ENCODE data around the gene ZNF469.
A peak's percentile ranks its signal among the peaks of the same experiment; 100 is the strongest.

ZNF469 gene

GRCh38 chr16:88367560-88367959 is 15.2 kb upstream of the ZNF469 start:
- Histone ChIP-seq H3K36me3 (no peaks in the 10 kb centered on the region), H3K27ac (no peak overlapping the region), H3K4me1 (no peaks in the 10 kb centered on the region), H3K4me2 (no peak overlapping the region), H3K27me3 (no peaks in the 10 kb centered on the region; the same call in 1 of the 2 replicates), H3K9ac (no peak overlapping the region), H4K20me1 (no peaks in the 10 kb centered on the region), H3K9me3 (peaks cover 22% of the 10 kb centered on the region), H3K4me3 (no peak overlapping the region)
- no peak for TF ChIP-seq Cebpa-rat (IDR thresholded peaks at IDR 0.05)

DNA sequence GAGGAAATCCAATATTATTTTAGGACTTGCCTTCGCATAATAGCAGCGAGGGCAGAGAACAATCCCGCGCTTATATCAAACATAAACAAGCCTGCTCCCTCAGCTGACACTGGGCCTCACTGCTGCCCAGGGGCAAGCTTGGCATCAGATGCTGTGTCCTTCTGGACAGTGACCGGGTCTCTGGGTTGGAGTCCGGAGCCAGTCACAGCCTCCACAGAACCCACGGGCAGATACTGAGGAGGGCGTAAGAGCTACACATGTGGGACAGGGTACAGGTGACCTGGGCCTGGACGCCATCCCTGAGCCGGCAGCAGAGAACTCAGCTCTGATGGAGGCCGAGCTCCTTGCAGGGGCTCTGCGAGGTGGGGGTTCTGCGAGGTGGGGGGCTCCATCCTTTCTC is 14.7 kb upstream of the ZNF469 start:
- no peak overlapping the region for H3K9ac ChIP-seq
- H3K4me1 ChIP-seq = peaks cover 4% of the 10 kb centered on the region
- H3K36me3 ChIP-seq = no peaks in the 10 kb centered on the region
- H3K4me2 ChIP-seq = no peak overlapping the region
- H3K27ac ChIP-seq = no peak overlapping the region
- TF ChIP-seq Cebpa-rat (IDR thresholded peaks at IDR 0.05) = no peak
- H4K20me1 ChIP-seq = no peaks in the 10 kb centered on the region
- H3K9me3 ChIP-seq = peaks cover 18% of the 10 kb centered on the region
- H3K4me3 ChIP-seq = no peak overlapping the region
- H3K27me3 ChIP-seq = no peaks in the 10 kb centered on the region; the same call in 1 of the 2 replicates

DNA sequence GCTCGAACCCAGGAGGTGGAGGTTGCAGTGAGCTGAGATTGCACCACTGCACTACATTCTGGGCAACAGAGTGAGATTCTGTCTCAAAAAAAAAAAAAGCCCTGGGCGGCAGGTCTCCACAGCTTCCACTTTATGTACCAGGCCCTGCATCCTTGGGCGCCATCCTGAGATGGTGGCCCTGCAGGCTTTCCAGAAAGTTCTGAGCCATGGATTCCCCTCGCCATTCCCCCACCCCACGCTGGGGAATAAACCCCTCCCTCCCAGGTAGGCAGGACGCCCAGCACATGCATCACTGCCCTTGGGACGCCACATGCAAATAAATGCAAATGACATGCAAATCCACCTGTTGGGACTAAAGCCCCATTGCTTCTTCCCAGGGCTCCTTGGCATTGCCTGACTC is 13.8 kb upstream of the ZNF469 start:
- H3K4me2 ChIP-seq = no peak overlapping the region
- peaks cover 14% of the 10 kb centered on the region for H3K4me1 ChIP-seq
- no peaks in the 10 kb centered on the region for H3K36me3 ChIP-seq
- H3K27me3 ChIP-seq = no peaks in the 10 kb centered on the region; the same call in 1 of the 2 replicates
- no peak overlapping the region for H3K27ac ChIP-seq
- H3K9ac ChIP-seq = no peak overlapping the region
- no peak overlapping the region for H3K4me3 ChIP-seq
- no peaks in the 10 kb centered on the region for H4K20me1 ChIP-seq
- H3K9me3 ChIP-seq = peaks cover 11% of the 10 kb centered on the region; the same call in 1 of the 2 replicates
- TF ChIP-seq Cebpa-rat (IDR thresholded peaks at IDR 0.05) = no peak

- TF ChIP-seq Cebpa-rat (IDR thresholded peaks at IDR 0.05) = no peak
- Histone ChIP-seq H3K27ac (no peak overlapping the region), H3K9ac (no peak overlapping the region)
Observed at GRCh38 chr16:88369447-88370008, 13.2 kb upstream of the ZNF469 start.

DNA sequence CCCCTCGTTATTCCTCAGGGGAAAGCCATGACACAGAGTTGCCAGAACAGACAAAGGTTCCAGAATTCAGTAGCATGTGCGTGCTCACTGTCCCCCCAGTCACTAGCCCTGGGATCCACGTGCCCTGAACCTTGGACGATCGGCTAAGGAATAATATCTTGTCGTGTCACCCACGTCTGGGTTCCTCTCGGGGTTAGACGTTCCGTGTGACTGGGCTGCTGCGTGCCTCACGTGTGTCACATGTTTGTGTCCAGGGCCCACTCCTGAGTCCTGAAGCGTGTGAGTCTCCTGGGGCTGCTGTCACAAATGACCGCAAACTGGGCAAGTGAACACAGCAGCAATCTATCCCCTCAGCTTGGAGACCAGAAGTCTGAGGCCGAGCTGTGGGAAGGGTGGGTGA is 12.4 kb upstream of the ZNF469 start:
- Histone ChIP-seq H4K20me1 (no peaks in the 10 kb centered on the region), H3K9ac (no peak overlapping the region), H3K4me2 (no peak overlapping the region), H3K4me3 (no peak overlapping the region), H3K36me3 (no peaks in the 10 kb centered on the region), H3K27me3 (no peaks in the 10 kb centered on the region; the same call in 1 of the 2 replicates), H3K27ac (no peak overlapping the region), H3K4me1 (peaks cover 27% of the 10 kb centered on the region), H3K9me3 (peaks cover 8% of the 10 kb centered on the region; the same call in 1 of the 2 replicates)
- TF ChIP-seq Cebpa-rat (IDR thresholded peaks at IDR 0.05) = no peak

More at GRCh38 chr16:88369447-88370008, 13.2 kb upstream of the ZNF469 start:
- Histone ChIP-seq H3K4me3 (no peak overlapping the region), H3K4me1 (peaks cover 19% of the 10 kb centered on the region), H3K4me2 (no peak overlapping the region), H4K20me1 (no peaks in the 10 kb centered on the region), H3K36me3 (no peaks in the 10 kb centered on the region), H3K27me3 (no peaks in the 10 kb centered on the region; the same call in 1 of the 2 replicates), H3K9me3 (peaks cover 11% of the 10 kb centered on the region; the same call in 1 of the 2 replicates)

- no peak overlapping the region for H3K9ac ChIP-seq
- H3K4me3 ChIP-seq = no peak overlapping the region
- H3K4me1 ChIP-seq = peaks cover 49% of the 10 kb centered on the region
- H3K36me3 ChIP-seq = no peaks in the 10 kb centered on the region
- no peak overlapping the region for H3K27ac ChIP-seq
- H3K4me2 ChIP-seq = no peak overlapping the region
- peaks cover 7% of the 10 kb centered on the region; the same call in 1 of the 2 replicates for H3K9me3 ChIP-seq
- H4K20me1 ChIP-seq = no peaks in the 10 kb centered on the region
- no peaks in the 10 kb centered on the region; the same call in 1 of the 2 replicates for H3K27me3 ChIP-seq
- no peak for TF ChIP-seq Cebpa-rat (IDR thresholded peaks at IDR 0.05)
Observed at GRCh38 chr16:88372522-88372921, 10.2 kb upstream of the ZNF469 start.

- Histone ChIP-seq H3K27me3 (no peaks in the 10 kb centered on the region; the same call in 1 of the 2 replicates), H3K4me1 (peaks cover 56% of the 10 kb centered on the region), H3K4me2 (peak overlapping the region; percentile 81), H3K4me3 (no peak overlapping the region), H3K9ac (no peak overlapping the region), H3K9me3 (peaks cover 7% of the 10 kb centered on the region; the same call in 1 of the 2 replicates), H4K20me1 (no peaks in the 10 kb centered on the region), H3K27ac (no peak overlapping the region), H3K36me3 (no peaks in the 10 kb centered on the region)
- TF ChIP-seq Cebpa-rat (IDR thresholded peaks at IDR 0.05) = no peak
Observed at GRCh38 chr16:88373211-88373610, 9.5 kb upstream of the ZNF469 start.

GRCh38 chr16:88373927-88374492 is 8.7 kb upstream of the ZNF469 start:
- TF ChIP-seq Cebpa-rat (IDR thresholded peaks at IDR 0.05) = no peak
- Histone ChIP-seq H3K36me3 (no peaks in the 10 kb centered on the region), H3K9ac (no peak overlapping the region), H3K4me2 (peak overlapping the region; percentile 81), H4K20me1 (no peaks in the 10 kb centered on the region), H3K27ac (no peak overlapping the region), H3K27me3 (no peaks in the 10 kb centered on the region; the same call in 1 of the 2 replicates), H3K9me3 (peaks cover 7% of the 10 kb centered on the region; the same call in 1 of the 2 replicates), H3K4me3 (no peak overlapping the region), H3K4me1 (peaks cover 61% of the 10 kb centered on the region)

DNA sequence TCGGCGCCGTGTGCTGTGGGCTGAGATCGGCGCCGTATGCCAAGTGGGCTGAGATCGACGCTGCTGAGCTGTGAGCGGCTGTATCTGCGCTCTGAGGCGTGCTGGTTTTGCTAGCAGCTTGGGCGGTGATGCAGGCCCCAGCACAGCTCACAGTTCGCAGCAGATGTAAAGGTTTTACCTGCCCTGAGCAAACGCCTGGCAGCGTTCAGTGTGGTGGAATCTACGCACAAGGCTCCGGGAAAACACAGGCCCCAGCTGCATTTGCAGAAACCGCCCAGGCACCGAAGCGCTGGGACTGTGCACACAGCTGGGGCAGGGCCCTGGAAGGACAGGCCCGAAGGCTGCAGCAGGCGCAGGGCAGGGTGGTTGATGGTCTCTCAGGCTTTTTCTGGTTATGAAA is 8.0 kb upstream of the ZNF469 start:
- TF ChIP-seq Cebpa-rat (IDR thresholded peaks at IDR 0.05) = no peak
- peaks cover 61% of the 10 kb centered on the region for H3K4me1 ChIP-seq
- peaks cover 7% of the 10 kb centered on the region; the same call in 1 of the 2 replicates for H3K9me3 ChIP-seq
- peak overlapping the region; percentile 24 for H3K27ac ChIP-seq
- no peaks in the 10 kb centered on the region for H3K36me3 ChIP-seq
- no peak overlapping the region for H3K4me3 ChIP-seq
- H4K20me1 ChIP-seq = no peaks in the 10 kb centered on the region
- no peaks in the 10 kb centered on the region; the same call in 1 of the 2 replicates for H3K27me3 ChIP-seq
- peak overlapping the region; percentile 81 for H3K4me2 ChIP-seq
- H3K9ac ChIP-seq = no peak overlapping the region

DNA sequence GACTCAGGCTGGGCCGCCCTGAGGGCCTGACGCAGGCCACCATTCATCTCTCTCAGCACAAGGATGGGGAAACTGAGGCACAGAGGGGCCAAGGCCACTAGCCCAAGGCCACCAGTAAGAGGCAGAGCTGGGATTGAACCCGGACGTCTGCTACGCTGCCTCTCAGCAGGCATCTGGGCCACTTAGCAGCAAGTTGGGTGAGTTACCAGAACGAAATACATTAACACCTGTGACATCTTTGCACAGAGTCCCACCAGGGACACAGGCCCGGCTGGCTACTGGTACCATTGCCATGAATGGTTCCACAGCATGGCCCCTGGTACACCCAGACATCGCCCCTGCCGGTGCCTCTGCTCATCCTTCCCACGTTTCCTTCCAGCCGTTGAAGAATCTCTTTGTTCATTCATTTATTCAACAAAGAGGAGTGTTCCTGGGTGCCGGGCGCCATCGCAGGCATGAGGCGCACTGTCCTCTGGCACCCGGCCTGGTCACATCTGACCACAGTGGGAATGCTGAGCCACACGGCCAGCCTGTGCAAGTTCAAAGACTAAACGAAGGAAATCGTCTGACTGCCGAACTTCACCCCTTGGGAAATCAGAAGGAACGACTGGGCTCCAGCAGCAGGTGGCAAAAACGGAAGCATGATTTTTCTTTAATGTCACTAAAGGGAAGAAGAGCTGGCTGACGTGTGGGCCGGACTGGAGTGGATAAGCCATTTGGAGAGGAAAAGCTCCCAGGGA is 7.4 kb upstream of the ZNF469 start:
- Histone ChIP-seq H3K27me3 (no peaks in the 10 kb centered on the region; the same call in 1 of the 2 replicates), H3K4me1 (peaks cover 61% of the 10 kb centered on the region), H3K9ac (no peak overlapping the region), H4K20me1 (no peaks in the 10 kb centered on the region), H3K27ac (peak overlapping the region; percentile 24), H3K4me2 (peak overlapping the region; percentile 81), H3K36me3 (no peaks in the 10 kb centered on the region), H3K4me3 (no peak overlapping the region), H3K9me3 (peaks cover 7% of the 10 kb centered on the region; the same call in 1 of the 2 replicates)
- no peak for TF ChIP-seq Cebpa-rat (IDR thresholded peaks at IDR 0.05)

All from BLaER1 (cell line).